CD4-positive, alpha-beta T cell treated with Interleukin-6 at 100 ng/mL for 8 hours (primary cell): ENCODE results near the gene CC2D2B.
"Not testable (repeated sequence)": the region's sequence is repeated elsewhere in the genome, so short reads cannot be mapped to it uniquely, and the experiment has no call there.

ENCODE experiments used
- DNase-seq: peaks from one replicate; pipeline ENCODE4 v3.0.0-alpha.2; 2020; ENCODE audit warnings: mixed read lengths, low spot score

Gene CC2D2B

DNA sequence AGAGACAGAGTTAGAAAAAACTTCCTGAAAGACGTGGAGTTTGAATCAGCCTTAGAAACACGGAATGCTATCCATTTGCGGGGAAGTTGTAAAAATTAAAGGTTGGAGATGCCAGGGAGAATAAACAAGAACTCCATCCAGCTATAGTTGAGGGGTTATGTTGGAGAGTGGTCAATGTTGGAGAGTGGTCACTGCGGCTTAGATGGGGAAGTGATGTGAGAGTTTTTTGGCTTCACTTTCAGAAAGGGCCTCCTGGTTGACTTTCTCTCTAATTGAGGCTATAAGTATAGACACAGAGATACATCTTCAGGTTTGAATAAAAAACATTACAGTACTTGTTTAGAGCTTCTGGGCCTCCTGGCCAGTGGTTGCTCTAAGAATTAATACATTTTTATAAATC, 675 bp downstream of the CC2D2B start:
- no peak for DNase-seq

DNA sequence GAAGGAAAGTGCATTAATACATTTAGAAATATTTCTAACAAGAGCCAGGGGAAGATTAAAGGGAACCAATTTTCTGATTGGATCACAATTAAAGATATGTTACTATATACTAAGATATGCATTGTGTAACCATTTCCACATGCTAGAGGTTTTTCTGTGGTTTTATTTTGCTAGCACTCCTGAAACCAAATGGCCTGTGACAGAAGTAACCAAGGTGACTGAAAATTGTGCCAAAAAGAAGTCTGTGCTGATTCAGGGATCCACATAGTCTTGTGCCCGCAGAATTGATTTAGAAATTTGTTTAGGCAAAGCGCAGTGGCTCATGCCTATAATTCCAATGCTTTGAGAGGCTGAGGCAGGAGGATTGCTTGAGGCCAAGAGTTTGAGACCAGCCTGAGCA, 1.8 kb downstream of the CC2D2B start:
- no peak for DNase-seq

- not testable (repeated sequence) for DNase-seq
Observed at GRCh38 chr10:95916039-95916438, 8.3 kb downstream of the CC2D2B start.

DNA sequence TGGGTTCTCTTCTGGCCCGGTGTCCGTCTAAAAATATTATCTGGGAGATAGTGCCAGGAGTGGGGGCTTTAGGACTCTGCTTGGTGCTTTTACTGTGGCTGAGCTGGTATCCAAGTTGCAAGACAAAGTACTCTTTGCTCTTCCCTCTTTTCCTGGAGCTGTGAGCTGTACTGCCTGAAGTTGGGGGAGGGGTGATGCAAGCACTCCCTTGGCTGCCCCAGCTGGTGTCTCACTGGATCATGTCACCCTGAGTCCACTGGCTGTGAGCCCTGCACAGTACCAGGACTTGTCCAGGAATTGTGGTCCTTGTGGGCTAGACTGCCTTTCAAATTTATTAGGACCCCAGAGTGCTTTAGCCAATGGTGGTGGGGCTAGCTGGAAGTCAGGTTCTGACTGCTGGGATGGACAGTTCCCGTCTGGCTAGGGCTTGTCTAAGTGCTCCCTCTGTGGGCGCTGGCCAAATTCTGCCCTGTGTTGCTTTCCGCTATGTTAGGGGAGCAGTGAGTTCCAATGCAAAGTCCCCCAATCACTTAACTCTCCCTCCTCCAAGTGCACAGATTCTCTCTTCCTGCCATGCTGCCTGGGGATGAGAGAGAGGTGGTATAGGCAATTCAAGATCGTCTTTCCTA, 13.1 kb downstream of the CC2D2B start:
- no peak for DNase-seq

DNA sequence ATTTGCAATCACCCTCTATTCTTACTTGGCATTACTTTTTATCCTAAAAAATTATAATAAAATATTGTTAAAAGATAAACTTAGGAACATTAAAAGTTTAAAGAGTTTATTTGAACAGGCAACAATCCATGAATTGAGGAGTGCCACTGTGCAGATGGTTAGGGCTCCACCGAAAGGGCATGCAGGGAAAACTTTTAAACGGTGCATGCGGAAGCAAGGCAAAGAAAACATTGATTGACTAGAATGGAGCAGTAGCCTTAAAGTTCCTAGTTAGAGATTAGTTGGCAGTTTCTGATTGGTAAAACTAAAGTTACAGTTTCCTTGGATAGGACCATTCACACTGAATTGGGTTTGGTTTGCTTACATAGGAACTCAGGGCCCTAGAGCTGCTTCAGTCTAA, 17.3 kb downstream of the CC2D2B start:
- no peak for DNase-seq

DNA sequence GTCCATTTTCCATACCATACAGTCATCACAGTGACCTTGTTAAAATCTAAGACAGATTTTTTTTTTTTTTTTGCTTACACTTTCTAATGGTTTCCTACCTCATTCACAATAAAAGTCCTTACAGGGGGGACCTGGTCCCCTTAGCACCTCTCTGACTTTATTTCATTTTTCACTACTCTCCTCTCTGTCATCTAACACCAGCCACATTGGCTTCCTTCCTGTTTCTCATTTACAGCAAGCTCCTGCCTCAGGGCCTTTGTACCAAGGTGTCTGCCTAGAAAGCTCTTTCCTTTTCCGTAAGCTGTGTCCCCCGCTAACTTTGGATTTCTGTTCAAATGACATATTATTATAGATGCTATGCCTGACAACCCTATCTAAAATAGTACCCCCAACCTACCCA, 27.7 kb downstream of the CC2D2B start:
- DNase-seq: no peak

- no peak for DNase-seq
Observed at GRCh38 chr10:95941115-95941514, 33.3 kb downstream of the CC2D2B start.

GRCh38 chr10:95963202-95963990, 55.6 kb downstream of the CC2D2B start:
- peak; percentile 5 for DNase-seq

DNA sequence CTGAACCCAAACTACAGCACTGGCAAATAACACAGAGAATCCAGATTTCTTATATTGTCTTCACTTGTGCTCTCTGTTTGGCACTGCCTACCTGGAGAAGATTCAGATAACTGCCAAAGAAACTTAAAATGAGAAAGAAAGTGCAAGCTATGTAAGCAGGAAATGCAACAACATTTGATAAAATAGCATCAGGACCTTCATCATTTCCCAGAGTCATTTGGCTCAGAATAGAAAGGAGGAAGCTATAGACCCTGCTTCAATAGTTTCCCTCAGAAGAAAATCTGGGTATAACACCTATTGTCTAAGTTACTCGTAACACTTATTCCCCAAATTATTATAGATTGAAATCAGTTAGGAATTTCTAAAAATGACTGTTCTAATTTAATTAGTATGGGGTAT, 56.2 kb downstream of the CC2D2B start:
- DNase-seq: no peak

- no peak for DNase-seq
Observed at GRCh38 chr10:95964756-95965155, 57.0 kb downstream of the CC2D2B start.

DNA sequence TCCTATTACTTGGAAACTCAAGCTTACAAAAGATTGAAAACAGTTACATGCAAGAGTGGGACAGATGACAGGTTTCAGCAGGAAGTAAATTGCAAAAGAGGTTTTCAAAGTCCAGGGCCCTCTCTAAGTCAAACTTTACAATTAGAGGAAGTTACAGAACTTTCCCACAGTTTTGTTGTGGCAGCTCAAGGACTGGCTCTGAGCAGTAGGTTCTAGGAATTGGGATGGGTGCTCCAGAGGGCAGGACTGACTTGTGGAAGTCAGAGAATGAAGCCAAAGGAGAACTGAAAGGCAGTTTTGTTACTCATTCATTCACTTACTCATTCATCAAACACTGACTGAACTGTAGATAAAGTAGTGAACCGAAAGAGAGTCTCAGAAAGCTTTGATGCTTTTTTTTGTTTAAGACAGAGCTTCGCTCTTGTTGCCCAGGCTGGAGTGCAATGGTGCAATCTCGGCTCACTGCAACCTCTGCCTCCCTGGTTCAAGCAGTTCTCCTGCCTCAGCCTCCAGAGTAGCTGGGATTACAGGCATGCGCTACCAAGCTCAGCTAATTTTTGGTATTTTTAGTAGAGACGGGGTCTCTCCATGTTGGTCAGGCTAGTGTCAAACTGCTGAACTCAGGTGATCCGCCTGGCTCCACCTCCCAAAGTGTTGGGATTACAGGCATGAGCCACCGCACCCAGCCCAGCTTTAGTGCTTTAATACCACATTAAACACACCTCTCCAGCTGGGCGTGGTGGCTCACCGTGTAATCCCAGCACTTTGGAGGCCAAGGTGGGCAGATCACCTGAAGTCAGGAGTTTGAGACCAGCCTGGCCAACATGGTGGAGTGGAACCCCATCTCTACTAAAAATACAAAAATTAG, 68.8 kb downstream of the CC2D2B start:
- no peak for DNase-seq

GRCh38 chr10:95982200-95982599, 74.4 kb downstream of the CC2D2B start:
- no peak for DNase-seq

- no peak for DNase-seq
Observed at GRCh38 chr10:95987685-95988426, 80.1 kb downstream of the CC2D2B start.

DNA sequence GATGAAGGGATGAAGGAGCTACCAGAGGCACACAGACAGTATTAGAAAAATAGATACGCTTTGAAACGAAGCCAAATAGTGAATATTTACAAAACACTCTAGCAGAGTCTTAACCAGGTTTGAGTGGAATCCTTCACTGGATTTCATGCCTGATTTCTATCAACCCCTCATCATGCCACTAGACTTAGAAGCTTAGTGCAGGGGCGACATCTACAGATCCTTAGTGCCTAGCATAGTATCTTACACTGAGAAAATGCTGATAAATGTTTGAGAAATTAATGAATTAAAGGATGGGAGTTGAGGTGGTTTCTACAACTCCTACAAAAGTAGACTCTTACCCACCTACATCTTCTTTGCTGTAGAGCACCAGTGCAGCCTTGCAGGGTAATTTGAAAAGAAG, 80.9 kb downstream of the CC2D2B start:
- no peak for DNase-seq

- DNase-seq: not testable (repeated sequence)
Observed at GRCh38 chr10:95994376-95994775, 86.6 kb downstream of the CC2D2B start.

DNA sequence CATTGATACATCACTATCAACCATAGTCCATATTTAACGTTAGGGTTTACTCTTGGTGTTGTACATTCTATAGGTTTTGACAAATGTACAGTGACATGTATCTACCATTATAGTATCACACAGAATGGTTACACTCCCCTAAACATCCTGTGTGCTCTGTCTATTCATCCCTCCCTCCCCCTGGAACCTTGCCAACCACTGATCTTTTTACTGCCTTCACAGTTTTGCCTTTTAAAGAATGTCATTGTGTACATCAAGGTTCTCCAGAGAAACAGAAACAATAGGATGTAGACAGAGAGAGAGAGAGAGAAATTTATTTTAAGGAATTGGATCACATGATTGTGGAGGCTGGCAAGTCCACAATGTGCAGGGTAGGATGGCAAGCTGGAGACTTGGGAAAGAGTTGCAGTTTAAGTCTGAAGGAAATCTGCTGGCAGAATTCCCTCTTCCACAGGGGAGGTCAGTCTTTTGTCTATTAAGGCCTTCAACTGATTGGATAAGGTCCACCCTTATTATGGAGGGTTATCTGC, 90.5 kb downstream of the CC2D2B start:
- no peak for DNase-seq

DNA sequence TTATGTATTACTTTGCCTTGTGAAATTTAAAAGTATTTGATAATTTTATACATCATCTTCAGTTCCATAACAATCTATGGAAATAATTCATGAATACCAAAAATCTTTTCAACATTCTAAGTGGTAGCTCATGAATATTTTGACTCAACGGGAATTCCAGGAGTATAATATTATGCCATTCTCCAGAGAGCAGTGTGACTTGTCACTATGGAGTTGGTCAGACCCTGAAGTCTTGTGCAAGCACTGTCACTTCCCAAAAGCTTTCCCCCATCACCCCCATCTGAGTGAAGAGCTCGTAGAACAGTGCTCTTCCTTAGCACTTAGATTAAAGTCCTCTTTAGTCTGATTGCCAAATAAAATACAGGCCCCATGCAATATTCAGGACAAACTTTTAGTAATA, 106.2 kb downstream of the CC2D2B start:
- DNase-seq: no peak

- DNase-seq: no peak
Observed at GRCh38 chr10:96014473-96015102, 106.8 kb downstream of the CC2D2B start.

GRCh38 chr10:96017191-96017687, 109.5 kb downstream of the CC2D2B start:
- DNase-seq: peak; percentile 45

DNA sequence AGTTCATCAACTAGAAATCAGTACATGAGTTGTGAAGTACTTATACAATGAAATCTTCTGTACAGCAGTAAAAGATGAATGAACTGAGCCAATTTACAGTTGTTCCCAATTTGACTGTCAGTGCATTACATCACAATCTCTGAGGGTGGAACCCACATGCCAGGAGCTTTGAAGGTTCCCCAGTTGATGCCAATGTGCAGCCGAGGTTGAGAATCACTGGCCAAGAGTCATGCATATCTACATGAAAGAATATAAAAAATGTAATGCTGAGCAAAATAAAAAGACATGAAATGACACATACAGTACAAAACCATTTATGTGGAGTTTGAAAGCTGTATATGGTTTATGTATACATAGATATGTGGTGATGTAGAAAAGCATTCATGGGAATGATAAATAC, 113.6 kb downstream of the CC2D2B start:
- DNase-seq: no peak

DNA sequence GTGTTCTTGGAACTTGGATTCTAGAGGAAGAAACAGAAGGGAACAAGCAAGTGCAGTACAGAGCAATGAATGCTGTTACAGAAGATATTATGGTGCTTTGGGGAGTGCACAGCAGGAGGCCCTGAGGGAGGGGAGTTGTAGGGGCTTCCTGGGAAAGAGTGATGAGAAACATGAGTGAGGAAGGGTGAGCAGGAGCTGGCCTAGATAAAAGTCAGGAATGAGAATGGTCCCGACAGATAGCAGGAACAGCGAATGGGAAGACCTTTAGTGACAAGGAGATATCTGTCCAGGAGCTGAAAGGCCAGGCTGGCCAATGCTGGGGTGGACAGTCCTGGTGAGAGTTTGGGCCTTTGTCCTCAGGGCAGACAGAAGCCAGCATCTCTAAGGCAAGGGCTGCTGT, 115.0 kb downstream of the CC2D2B start:
- DNase-seq: no peak
